ENCODE data around the gene GATA6. TPM values are rescaled to one million over a fixed set of nuclear protein-coding genes. Genes with fewer than 3 reads are reported as not detected.

The GATA6 gene
- total RNA-seq, 2 donors from 2014 or later, result 106 to 158 TPM

- Mint-ChIP-seq H3K4me3 (peak overlapping the region; percentile 98), H3K4me1 (peaks cover 40% of the 10 kb centered on the region), H3K27me3 (ENCODE audit: insufficient read depth) (peaks cover 67% of the 10 kb centered on the region), H3K9me3 (no peaks in the 10 kb centered on the region), H3K27ac (peak overlapping the region; percentile 94), H3K36me3 (ENCODE audit: low read depth) (peaks cover 21% of the 10 kb centered on the region)
- H3K36me3 ChIP-seq (ENCODE audit: control insufficient read depth, insufficient read depth, low read length), result peaks cover 32% of the 10 kb centered on the region
- H3K9ac ChIP-seq (ENCODE audit: extremely low read depth, low read length, poor library complexity, severe bottlenecking), result peak overlapping the region; percentile 99
- H3K4me1 ChIP-seq (ENCODE audit: control insufficient read depth, insufficient read depth, low read length), result peaks cover 18% of the 10 kb centered on the region
- TF ChIP-seq CTCF (conservative IDR thresholded peaks at IDR 0.05), result no peak
- peak overlapping the region; percentile 83 for H3K4me3 ChIP-seq (ENCODE audit: low read length)
- peak; percentile 80 for DNase-seq
- H3K27ac ChIP-seq (ENCODE audit: low read depth, low read length), result no peak overlapping the region
- WGBS, 2 experiments (ENCODE audit: insufficient coverage in 1 of 2, insufficient read length in 1 of 2), result 0 to 1% methylated on average over 27 to 50 of the region's 50 CpGs
- H3K27me3 ChIP-seq (ENCODE audit: control insufficient read depth, insufficient read depth, low read length, poor library complexity, severe bottlenecking), result peaks cover 28% of the 10 kb centered on the region
- no peaks in the 10 kb centered on the region for H3K9me3 ChIP-seq (ENCODE audit: control insufficient read depth, low read length)
These were observed 4.3 kb upstream of the GATA6 start for GRCh38 chr18:22165049-22165602.

DNA sequence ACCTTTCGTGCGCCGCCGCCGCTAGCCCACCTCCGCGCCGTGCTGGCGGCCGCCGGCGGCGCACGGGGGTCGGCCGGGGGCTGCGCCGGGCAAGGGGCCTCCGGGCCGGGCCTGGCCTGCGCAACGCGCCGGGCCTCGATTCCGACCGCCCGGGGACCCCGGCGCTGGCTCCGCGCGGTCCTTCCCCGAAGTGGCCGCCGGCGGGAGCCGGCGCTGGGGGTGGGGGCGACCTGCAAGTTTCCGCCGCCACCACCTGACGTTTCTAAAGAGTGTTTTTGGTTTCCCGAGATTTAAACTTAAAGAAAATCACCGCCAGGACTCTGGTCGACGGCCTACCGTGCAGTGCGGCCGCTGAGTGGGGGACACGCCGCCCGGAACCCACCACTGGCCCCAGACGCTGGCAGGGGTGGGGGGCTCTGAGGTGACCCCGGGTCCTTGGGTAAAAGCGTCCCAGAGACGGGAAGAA, 3.8 kb upstream of the GATA6 start:
- TF ChIP-seq CTCF (conservative IDR thresholded peaks at IDR 0.05), result no peak

GRCh38 chr18:22166069-22166950, 3.1 kb upstream of the GATA6 start:
- H3K36me3 ChIP-seq (ENCODE audit: control insufficient read depth, insufficient read depth, low read length), result peaks cover 44% of the 10 kb centered on the region
- Mint-ChIP-seq H3K4me1 (peaks cover 33% of the 10 kb centered on the region), H3K36me3 (ENCODE audit: low read depth) (peaks cover 32% of the 10 kb centered on the region), H3K9me3 (no peaks in the 10 kb centered on the region), H3K27me3 (ENCODE audit: insufficient read depth) (peaks cover 71% of the 10 kb centered on the region), H3K4me3 (peak overlapping the region; percentile 98), H3K27ac (peak overlapping the region; percentile 97)
- H3K9ac ChIP-seq (ENCODE audit: extremely low read depth, low read length, poor library complexity, severe bottlenecking), result peak overlapping the region; percentile 99
- H3K9me3 ChIP-seq (ENCODE audit: control insufficient read depth, low read length), result no peaks in the 10 kb centered on the region
- WGBS, 2 experiments (ENCODE audit: insufficient coverage in 1 of 2, insufficient read length in 1 of 2), result 0 to 4% methylated on average over 5 to 45 of the region's 46 CpGs
- TF ChIP-seq CTCF (conservative IDR thresholded peaks at IDR 0.05), result no peak
- H3K27me3 ChIP-seq (ENCODE audit: control insufficient read depth, insufficient read depth, low read length, poor library complexity, severe bottlenecking), result peaks cover 28% of the 10 kb centered on the region
- peaks cover 15% of the 10 kb centered on the region for H3K4me1 ChIP-seq (ENCODE audit: control insufficient read depth, insufficient read depth, low read length)
- DNase-seq, result peak; percentile 74
- peak overlapping the region; percentile 100 for H3K4me3 ChIP-seq (ENCODE audit: low read length)
- H3K27ac ChIP-seq (ENCODE audit: low read depth, low read length), result no peak overlapping the region

More for the DNA sequence above, 3.8 kb upstream of the GATA6 start:
- H3K9ac ChIP-seq (ENCODE audit: extremely low read depth, low read length, poor library complexity, severe bottlenecking), result peak overlapping the region; percentile 99
- H3K4me3 Mint-ChIP-seq, result peak overlapping the region; percentile 98
- no peaks in the 10 kb centered on the region for H3K9me3 ChIP-seq (ENCODE audit: control insufficient read depth, low read length)
- H3K27me3 ChIP-seq (ENCODE audit: control insufficient read depth, insufficient read depth, low read length, poor library complexity, severe bottlenecking), result peaks cover 28% of the 10 kb centered on the region
- H3K36me3 ChIP-seq (ENCODE audit: control insufficient read depth, insufficient read depth, low read length), result peaks cover 37% of the 10 kb centered on the region
- peaks cover 18% of the 10 kb centered on the region for H3K4me1 ChIP-seq (ENCODE audit: control insufficient read depth, insufficient read depth, low read length)
- 0 to 1% methylated on average over 33 to 57 of the region's 57 CpGs for WGBS, 2 experiments (ENCODE audit: insufficient coverage in 1 of 2, insufficient read length in 1 of 2)
- peaks cover 71% of the 10 kb centered on the region for H3K27me3 Mint-ChIP-seq (ENCODE audit: insufficient read depth)
- peaks cover 25% of the 10 kb centered on the region for H3K36me3 Mint-ChIP-seq (ENCODE audit: low read depth)
- DNase-seq, result peak; percentile 60
- peak overlapping the region; percentile 100 for H3K4me3 ChIP-seq (ENCODE audit: low read length)
- peak overlapping the region; percentile 97 for H3K27ac Mint-ChIP-seq
- H3K9me3 Mint-ChIP-seq, result no peaks in the 10 kb centered on the region
- H3K27ac ChIP-seq (ENCODE audit: low read depth, low read length), result no peak overlapping the region
- H3K4me1 Mint-ChIP-seq, result peaks cover 38% of the 10 kb centered on the region

Data from endodermal cell (in vitro differentiated cells).